ENCODE measurements around the gene SLIT2. TPM values are rescaled to one million over a fixed set of nuclear protein-coding genes. Genes with fewer than 3 reads are reported as not detected.

SLIT2 gene
- total RNA-seq, 4 donors from 2014 or later, result 22.9 to 118 (median 59.0) TPM

GRCh38 chr4:20256381-20256881 lies 4.7 kb downstream of the SLIT2 start:
- no peaks in the 10 kb centered on the region for H3K27me3 ChIP-seq
- peak overlapping the region; percentile 21 to 79 for H3K27ac ChIP-seq

DNA sequence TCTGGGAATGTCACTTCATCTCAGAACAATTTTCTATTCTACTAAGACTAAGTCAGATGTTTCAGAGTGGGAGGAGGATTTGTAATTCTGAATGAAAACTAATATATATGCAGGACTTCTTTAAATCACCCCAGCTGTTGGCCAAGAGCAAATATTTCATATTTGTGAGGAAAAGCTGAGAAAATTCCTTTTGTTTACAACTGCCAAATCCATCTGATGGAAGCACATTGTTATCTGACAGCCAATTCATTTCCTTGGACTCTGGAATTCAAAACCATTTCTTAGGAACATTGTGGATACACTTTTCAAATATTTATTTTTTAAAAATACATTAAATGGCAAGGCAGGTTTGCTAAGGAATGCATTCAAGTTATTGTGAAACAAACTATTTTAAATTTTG lies 8.0 kb downstream of the SLIT2 start:
- no peak for DNase-seq
- Histone ChIP-seq H3K4me3 (no peak overlapping the region), H3K27ac (no peak overlapping the region), H3K27me3 (no peaks in the 10 kb centered on the region), H3K9me3 (no peaks in the 10 kb centered on the region), H3K36me3 (no peaks in the 10 kb centered on the region), H3K4me1 (no peaks in the 10 kb centered on the region)
- intact Hi-C loops (cut with DNase I; ENCODE audit: low total_unique reads), result no loop called here
- TF ChIP-seq, protein P1, sequence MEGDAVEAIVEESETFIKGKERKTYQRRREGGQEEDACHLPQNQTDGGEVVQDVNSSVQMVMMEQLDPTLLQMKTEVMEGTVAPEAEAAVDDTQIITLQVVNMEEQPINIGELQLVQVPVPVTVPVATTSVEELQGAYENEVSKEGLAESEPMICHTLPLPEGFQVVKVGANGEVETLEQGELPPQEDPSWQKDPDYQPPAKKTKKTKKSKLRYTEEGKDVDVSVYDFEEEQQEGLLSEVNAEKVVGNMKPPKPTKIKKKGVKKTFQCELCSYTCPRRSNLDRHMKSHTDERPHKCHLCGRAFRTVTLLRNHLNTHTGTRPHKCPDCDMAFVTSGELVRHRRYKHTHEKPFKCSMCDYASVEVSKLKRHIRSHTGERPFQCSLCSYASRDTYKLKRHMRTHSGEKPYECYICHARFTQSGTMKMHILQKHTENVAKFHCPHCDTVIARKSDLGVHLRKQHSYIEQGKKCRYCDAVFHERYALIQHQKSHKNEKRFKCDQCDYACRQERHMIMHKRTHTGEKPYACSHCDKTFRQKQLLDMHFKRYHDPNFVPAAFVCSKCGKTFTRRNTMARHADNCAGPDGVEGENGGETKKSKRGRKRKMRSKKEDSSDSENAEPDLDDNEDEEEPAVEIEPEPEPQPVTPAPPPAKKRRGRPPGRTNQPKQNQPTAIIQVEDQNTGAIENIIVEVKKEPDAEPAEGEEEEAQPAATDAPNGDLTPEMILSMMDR (IDR thresholded peaks at IDR 0.05), result no peak
- no peak for TF ChIP-seq POLR2A (IDR thresholded peaks at IDR 0.05)

More at GRCh38 chr4:20256381-20256881, 4.7 kb downstream of the SLIT2 start:
- TF ChIP-seq POLR2A (IDR thresholded peaks at IDR 0.05), result no peak
- TF ChIP-seq, protein P1 (IDR thresholded peaks at IDR 0.05), result no peak
- Histone ChIP-seq H3K9me3 (no peaks in the 10 kb centered on the region), H3K4me3 (peak overlapping the region; percentile 50 to 80), H3K36me3 (no peaks in the 10 kb centered on the region), H3K4me1 (no peaks in the 10 kb centered on the region)
- no peak for DNase-seq
- intact Hi-C loops (cut with DNase I; ENCODE audit: low total_unique reads), result no loop called here

DNA sequence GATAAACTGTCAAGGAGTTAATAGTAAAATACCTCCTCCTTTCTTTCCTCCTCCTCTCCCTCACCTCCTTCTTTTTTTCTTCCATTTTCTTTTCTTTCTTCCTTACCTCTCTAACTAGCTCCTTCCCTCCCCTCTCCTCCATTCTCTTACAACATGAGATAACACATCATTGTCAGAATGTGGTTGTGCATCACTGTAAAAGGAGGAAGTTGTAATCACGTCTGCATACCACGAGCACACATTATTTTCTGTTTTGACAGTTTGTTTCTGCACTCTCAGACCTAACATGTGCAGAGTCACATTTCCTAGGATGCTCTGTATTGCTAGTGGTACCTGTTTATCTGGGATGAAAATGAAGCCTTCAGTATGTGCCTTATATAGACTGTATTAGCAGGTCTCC lies 9.1 kb downstream of the SLIT2 start:
- H3K27me3 ChIP-seq, result no peaks in the 10 kb centered on the region
- no peaks in the 10 kb centered on the region for H3K4me1 ChIP-seq
- intact Hi-C loops (cut with DNase I; ENCODE audit: low total_unique reads), result no loop called here
- no peak overlapping the region for H3K27ac ChIP-seq
- DNase-seq, result no peak
- H3K4me3 ChIP-seq, result no peak overlapping the region
- no peaks in the 10 kb centered on the region for H3K36me3 ChIP-seq
- no peak for TF ChIP-seq POLR2A (IDR thresholded peaks at IDR 0.05)
- TF ChIP-seq, protein P1 (IDR thresholded peaks at IDR 0.05), result no peak
- no peaks in the 10 kb centered on the region for H3K9me3 ChIP-seq

DNA sequence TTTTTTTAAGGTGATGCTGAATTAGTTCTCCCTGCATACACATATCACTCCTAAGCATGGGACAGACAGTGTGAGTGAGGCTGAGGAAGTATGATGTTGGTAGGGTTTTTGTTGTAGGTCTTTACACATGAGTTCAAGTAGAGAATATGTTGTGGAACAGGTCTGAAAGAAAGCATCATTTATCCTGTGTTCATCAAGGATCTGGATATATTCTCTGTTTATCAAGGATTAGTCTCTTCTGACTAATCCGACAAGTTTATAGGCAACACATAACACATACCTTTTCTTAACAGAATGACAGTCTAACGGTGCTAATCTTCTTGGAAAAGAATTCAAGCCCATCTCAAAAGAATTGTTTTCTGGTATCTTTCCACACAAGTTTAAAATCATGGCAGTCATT lies 10.5 kb downstream of the SLIT2 start:
- TF ChIP-seq, protein P1 (IDR thresholded peaks at IDR 0.05), result no peak
- no peak for TF ChIP-seq POLR2A (IDR thresholded peaks at IDR 0.05)
- H3K27me3 ChIP-seq, result no peaks in the 10 kb centered on the region
- H3K27ac ChIP-seq, result no peak overlapping the region
- no peak overlapping the region for H3K4me3 ChIP-seq
- no peak for DNase-seq
- H3K36me3 ChIP-seq, result no peaks in the 10 kb centered on the region
- no peaks in the 10 kb centered on the region for H3K9me3 ChIP-seq
- no peaks in the 10 kb centered on the region for H3K4me1 ChIP-seq
- intact Hi-C loops (cut with DNase I; ENCODE audit: low total_unique reads), result no loop called here

- no peaks in the 10 kb centered on the region for H3K36me3 ChIP-seq
- H3K4me1 ChIP-seq, result no peaks in the 10 kb centered on the region
- H3K4me3 ChIP-seq, result no peak overlapping the region
- H3K27ac ChIP-seq, result no peak overlapping the region
- DNase-seq, result no peak
- TF ChIP-seq, protein P1 (IDR thresholded peaks at IDR 0.05), result no peak
- no peak for TF ChIP-seq POLR2A (IDR thresholded peaks at IDR 0.05)
- no peaks in the 10 kb centered on the region for H3K9me3 ChIP-seq
- intact Hi-C loops (cut with DNase I; ENCODE audit: low total_unique reads), result no loop called here
- H3K27me3 ChIP-seq, result no peaks in the 10 kb centered on the region
Measured at GRCh38 chr4:20264688-20265087, 13.0 kb downstream of the SLIT2 start.
